GM21360 (cell line): ENCODE results near the gene SLC11A1.

Source experiments
- ATAC-seq: cut with Tn5 transposase; IDR thresholded peaks from one replicate; pipeline ENCODE4 v1.9.1; 2021; ENCODE audit warnings: mild to moderate bottlenecking, moderate library complexity; ENCODE audit not compliant: unreplicated experiment

The SLC11A1 gene

GRCh38 chr2:218381916-218382366, at the start of gene SLC11A1:
Gene SLC11A1, plus strand, starts transcription at chr2:218382273. Its CDS starts 96 bp downstream, at chr2:218382369.
- ATAC-seq, result no peak

- no peak for ATAC-seq
Measured at GRCh38 chr2:218332288-218332687, 49.8 kb upstream of the SLC11A1 start.

- ATAC-seq, result no peak
Measured at GRCh38 chr2:218332920-218333645, 49.0 kb upstream of the SLC11A1 start.

GRCh38 chr2:218334531-218334930, 47.5 kb upstream of the SLC11A1 start:
- ATAC-seq, result no peak

GRCh38 chr2:218340656-218341055, 41.4 kb upstream of the SLC11A1 start:
- ATAC-seq, result no peak

GRCh38 chr2:218341381-218341780, 40.7 kb upstream of the SLC11A1 start:
- ATAC-seq, result no peak

GRCh38 chr2:218342837-218343236, 39.2 kb upstream of the SLC11A1 start:
- ATAC-seq, result no peak

GRCh38 chr2:218343591-218343990, 38.5 kb upstream of the SLC11A1 start:
- no peak for ATAC-seq

GRCh38 chr2:218344090-218344754, 37.9 kb upstream of the SLC11A1 start:
- ATAC-seq, result no peak

- no peak for ATAC-seq
Measured at GRCh38 chr2:218344755-218345417, 37.2 kb upstream of the SLC11A1 start.

- no peak for ATAC-seq
Measured at GRCh38 chr2:218345491-218346236, 36.4 kb upstream of the SLC11A1 start.

GRCh38 chr2:218347172-218347571, 34.9 kb upstream of the SLC11A1 start:
- no peak for ATAC-seq

- ATAC-seq, result no peak
Measured at GRCh38 chr2:218354045-218354444, 28.0 kb upstream of the SLC11A1 start.

GRCh38 chr2:218354850-218355443, 27.1 kb upstream of the SLC11A1 start:
- ATAC-seq, result no peak

GRCh38 chr2:218357236-218358177, 24.6 kb upstream of the SLC11A1 start:
- ATAC-seq, result no peak

- no peak for ATAC-seq
Measured at GRCh38 chr2:218360453-218360852, 21.6 kb upstream of the SLC11A1 start.

GRCh38 chr2:218362606-218363005, 19.5 kb upstream of the SLC11A1 start:
- no peak for ATAC-seq

GRCh38 chr2:218363736-218364135, 18.3 kb upstream of the SLC11A1 start:
- no peak for ATAC-seq

GRCh38 chr2:218364196-218364595, 17.9 kb upstream of the SLC11A1 start:
- no peak for ATAC-seq
